GM13976 (cell line): Measurements from ENCODE around the gene IFI35.
"Not testable (repeated sequence)": the region's sequence is repeated elsewhere in the genome, so short reads cannot be mapped to it uniquely, and the experiment has no call there.

Experiments used
- DNase-seq: peaks from one replicate; pipeline ENCODE4 v3.0.0; 2012; ENCODE audit warnings: low spot score
- in situ Hi-C: fragments of 300-500 bp; cut with MboI; formaldehyde crosslinking; loops from one replicate; pipeline ENCODE4 v1.12.0; 2022; ENCODE audit warnings: low sequenced_read_pairs, mixed read lengths, inconsistent platforms; ENCODE audit not compliant: unreplicated experiment
- TF ChIP-seq, protein P1 (sequence below): IDR thresholded peaks from 2 replicates; pipeline ENCODE4 v1.5.1; 2012; ENCODE audit warnings: borderline replicate concordance, mild to moderate bottlenecking; ENCODE audit not compliant: insufficient read depth; ENCODE audit errors: extremely low read depth, missing control alignments, control extremely low read depth

The IFI35 gene

GRCh38 chr17:42975265-42975664 is 31.3 kb upstream of the IFI35 start:
- TF ChIP-seq, protein P1, sequence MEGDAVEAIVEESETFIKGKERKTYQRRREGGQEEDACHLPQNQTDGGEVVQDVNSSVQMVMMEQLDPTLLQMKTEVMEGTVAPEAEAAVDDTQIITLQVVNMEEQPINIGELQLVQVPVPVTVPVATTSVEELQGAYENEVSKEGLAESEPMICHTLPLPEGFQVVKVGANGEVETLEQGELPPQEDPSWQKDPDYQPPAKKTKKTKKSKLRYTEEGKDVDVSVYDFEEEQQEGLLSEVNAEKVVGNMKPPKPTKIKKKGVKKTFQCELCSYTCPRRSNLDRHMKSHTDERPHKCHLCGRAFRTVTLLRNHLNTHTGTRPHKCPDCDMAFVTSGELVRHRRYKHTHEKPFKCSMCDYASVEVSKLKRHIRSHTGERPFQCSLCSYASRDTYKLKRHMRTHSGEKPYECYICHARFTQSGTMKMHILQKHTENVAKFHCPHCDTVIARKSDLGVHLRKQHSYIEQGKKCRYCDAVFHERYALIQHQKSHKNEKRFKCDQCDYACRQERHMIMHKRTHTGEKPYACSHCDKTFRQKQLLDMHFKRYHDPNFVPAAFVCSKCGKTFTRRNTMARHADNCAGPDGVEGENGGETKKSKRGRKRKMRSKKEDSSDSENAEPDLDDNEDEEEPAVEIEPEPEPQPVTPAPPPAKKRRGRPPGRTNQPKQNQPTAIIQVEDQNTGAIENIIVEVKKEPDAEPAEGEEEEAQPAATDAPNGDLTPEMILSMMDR = no peak
- DNase-seq = no peak
- in situ Hi-C loops = no loop called here

- not testable (repeated sequence) for DNase-seq
Observed at GRCh38 chr17:42975701-42976100, 30.9 kb upstream of the IFI35 start.

GRCh38 chr17:42979511-42980273 is 26.9 kb upstream of the IFI35 start, which contains the start of gene PTGES3L:
TSS of gene PTGES3L (minus strand) at chr17:42980080. CDS start at chr17:42980053, 27 bp downstream.
- TF ChIP-seq, protein P1 = no peak
- in situ Hi-C loops = no loop called here
- peak; percentile 82 for DNase-seq

More at GRCh38 chr17:42975701-42976100, 30.9 kb upstream of the IFI35 start:
- in situ Hi-C loops = not testable (repeated sequence)

- peak; percentile 97 for DNase-seq
- in situ Hi-C loops = no loop called here
- TF ChIP-seq, protein P1 = no peak
Observed at GRCh38 chr17:42980274-42980765, 26.3 kb upstream of the IFI35 start, which contains the start of gene RUNDC1. TSS of gene RUNDC1 (plus strand) at chr17:42980565. CDS start at chr17:42980577, 12 bp downstream.

DNA sequence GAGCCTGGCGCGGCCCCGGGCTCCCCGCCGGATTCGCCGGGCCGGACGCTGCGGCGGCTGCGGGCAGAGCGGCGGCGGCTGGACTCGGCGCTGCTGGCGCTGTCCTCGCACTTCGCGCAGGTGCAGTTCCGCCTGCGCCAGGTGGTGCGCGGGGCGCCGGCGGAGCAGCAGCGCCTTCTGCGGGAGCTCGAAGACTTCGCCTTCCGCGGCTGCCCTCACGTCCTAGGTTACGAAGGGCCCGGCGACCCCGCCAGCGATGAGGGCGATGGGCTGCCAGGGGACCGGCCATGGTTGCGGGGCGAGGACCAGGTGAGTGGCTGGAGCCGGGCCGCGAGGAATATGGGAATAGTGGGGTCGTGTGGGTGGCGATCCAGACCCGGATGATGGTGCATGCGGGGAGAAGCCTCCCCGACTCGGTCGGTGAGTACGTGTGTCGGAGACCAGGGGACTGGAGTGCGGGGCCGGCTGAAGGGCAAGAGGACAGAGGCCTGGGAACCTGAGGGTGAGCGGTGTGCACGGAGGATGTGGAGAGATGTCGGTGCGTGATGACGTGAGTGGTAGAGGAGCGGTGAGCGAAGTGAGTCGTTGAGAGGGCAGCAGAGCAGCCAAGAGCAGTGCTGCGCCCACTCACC is 25.7 kb upstream of the IFI35 start:
- in situ Hi-C loops = no loop called here
- TF ChIP-seq, protein P1 = peak; percentile 38
- peak; percentile 85 for DNase-seq

DNA sequence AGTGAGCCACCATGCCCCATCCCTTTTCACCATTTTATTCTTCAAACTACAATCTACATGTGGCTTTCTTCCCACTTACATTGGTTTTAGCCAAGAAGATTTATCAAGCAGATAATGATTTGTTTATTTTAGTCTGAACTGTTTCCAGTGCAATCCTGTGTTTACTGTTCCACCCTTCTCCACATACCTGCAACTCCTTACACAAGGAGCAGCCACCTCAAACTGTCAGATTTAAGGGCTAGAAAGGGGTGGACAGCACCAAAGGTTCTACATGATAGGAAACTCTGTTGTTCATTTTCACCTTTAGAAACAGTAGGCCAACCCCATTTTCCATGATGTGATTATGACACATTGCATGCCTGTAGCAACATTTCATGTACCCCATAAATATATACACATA is 24.3 kb upstream of the IFI35 start:
- DNase-seq = no peak
- in situ Hi-C loops = no loop called here
- TF ChIP-seq, protein P1 = no peak

DNA sequence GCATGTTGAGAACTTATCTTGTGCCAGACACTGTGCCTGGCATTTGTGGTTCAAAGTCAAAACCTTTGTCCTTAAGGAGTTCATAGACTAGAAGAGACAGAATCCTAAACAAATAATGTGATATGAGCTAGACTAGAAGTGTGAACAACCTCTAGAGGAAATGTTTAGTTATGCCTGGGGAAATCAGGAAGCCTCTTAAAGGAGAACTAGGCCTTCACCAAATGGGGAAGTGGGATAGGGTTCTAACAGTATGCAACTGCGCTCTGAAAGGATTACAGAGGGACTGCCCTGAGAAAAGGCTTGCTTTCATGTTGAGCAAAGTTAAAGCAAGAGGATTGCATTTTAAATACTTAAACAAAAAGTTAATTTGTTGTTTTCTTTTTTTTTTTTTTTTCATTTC is 21.4 kb upstream of the IFI35 start:
- DNase-seq = peak; percentile 74
- in situ Hi-C loops = no loop called here
- TF ChIP-seq, protein P1 = no peak
